Erythroblast (primary cell): Measurements from ENCODE around the gene TXLNB.
"Not testable (repeated sequence)": the region's sequence is repeated elsewhere in the genome, so short reads cannot be mapped to it uniquely, and the experiment has no call there.

Experiments
- DNase-seq, 2 experiments: peaks; one replicate each; lab custom pipeline; 2025; lab: John Stamatoyannopoulos, UW
- GATA1 ChIP-seq: IDR thresholded peaks from 2 replicates; pipeline ENCODE4 v1.6.1; 2011; ENCODE audit warnings: low read depth, mild to moderate bottlenecking, control low read depth, low read length, moderate library complexity
- POLR2A ChIP-seq: IDR thresholded peaks from 2 replicates; pipeline ENCODE4 v1.6.1; 2011; ENCODE audit warnings: mild to moderate bottlenecking, low read length

The TXLNB gene

GRCh38 chr6:139248911-139249310, 42.9 kb downstream of the TXLNB start:
- TF ChIP-seq POLR2A (no peak), GATA1 (no peak)
- no peak for DNase-seq

GRCh38 chr6:139247618-139248017, 44.2 kb downstream of the TXLNB start:
- DNase-seq: no peak
- no peak for TF ChIP-seq GATA1
- TF ChIP-seq POLR2A: no peak

- DNase-seq: no peak
- no peak for TF ChIP-seq POLR2A
- TF ChIP-seq GATA1: no peak
These were observed 48.3 kb downstream of the TXLNB start for GRCh38 chr6:139243536-139243935.

GRCh38 chr6:139242457-139243240, 49.1 kb downstream of the TXLNB start:
- no peak for DNase-seq
- no peak for TF ChIP-seq GATA1
- no peak for TF ChIP-seq POLR2A

DNA sequence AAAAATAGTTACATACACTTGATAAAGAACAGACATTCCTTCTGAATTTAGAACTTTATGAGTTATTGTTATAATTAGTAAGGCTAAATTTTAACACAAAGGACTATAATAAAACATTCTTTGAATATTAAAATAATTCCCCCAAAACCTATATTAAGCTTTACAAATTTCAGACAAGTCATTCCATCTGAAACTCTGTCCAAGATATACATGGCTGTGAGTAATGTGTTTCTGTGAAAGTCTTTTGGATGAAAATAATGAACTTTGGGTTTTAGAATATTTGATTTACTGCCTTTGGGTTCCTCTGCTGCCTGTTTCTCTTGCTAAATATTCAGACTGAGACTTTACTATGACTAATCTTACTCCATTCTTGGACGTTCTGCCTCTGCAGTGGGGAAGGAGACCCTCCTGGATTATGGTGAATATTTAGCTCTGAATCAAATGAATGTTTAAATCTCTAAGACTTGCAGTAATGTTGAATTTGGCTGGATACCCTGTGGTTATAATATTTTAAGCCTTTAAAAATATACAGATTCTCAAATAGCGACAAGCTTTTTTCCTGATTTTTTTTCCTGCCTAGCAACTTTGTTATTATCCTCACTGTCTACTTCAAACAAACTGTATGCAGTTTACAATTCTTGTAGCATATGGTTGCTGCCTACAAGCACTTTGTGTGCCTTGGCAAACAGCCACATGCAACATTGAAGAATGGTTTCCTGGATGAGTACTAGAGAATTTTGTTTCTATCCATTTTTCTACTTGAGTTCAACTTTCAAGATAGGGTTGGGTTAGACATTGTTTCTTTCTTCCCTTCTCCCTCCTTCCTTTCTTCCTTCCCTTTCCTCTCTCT, 51.4 kb downstream of the TXLNB start:
- TF ChIP-seq POLR2A (no peak), GATA1 (no peak)
- no peak for DNase-seq

DNA sequence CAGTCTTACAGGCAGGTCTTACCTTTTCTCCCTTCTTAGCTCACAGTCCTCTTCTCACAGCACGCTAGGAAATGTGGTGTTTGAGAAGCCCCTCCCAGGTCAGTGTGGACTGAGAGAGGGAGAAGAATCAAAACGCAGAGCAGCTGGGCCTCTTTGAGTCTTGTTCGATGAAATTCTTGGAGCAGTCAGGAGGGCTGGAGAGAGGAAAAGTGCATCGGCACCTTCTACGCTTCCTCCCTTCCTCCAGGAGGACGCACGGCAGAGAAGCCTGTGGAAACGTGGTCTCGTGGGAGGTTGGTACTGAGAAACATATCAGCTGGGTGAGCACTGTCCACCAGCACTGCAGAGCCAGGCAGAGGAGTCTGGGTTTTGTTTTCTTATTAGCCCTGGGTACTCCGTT, 52.7 kb downstream of the TXLNB start:
- no peak for DNase-seq
- TF ChIP-seq GATA1: no peak
- no peak for TF ChIP-seq POLR2A

GRCh38 chr6:139236105-139236504, 55.7 kb downstream of the TXLNB start:
- no peak for TF ChIP-seq GATA1
- no peak for TF ChIP-seq POLR2A
- DNase-seq: no peak

DNA sequence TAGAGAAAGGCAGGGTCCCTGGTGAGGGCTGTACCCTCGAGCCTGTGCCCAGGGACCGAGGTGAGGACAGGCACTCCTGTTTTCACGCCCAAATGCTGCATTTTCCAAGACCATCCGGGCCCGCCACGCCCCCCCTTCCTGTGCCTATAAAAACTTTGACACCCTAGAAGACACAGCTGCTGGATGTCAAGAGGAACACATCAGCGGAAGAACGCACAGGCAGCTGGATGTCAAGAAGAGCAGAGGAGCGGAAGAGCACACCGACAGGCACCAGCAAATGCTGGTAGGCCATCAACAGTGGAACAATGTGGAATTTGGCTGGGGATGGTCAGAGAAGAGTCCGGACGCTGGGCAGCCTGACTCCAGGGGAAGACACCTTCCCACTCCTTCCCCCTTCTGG, 56.1 kb downstream of the TXLNB start:
- TF ChIP-seq POLR2A: no peak
- no peak for TF ChIP-seq GATA1
- DNase-seq: no peak

GRCh38 chr6:139234193-139234592, 57.6 kb downstream of the TXLNB start:
- not testable (repeated sequence) for DNase-seq

- no peak for DNase-seq
- TF ChIP-seq POLR2A: no peak
- no peak for TF ChIP-seq GATA1
These were observed 60.6 kb downstream of the TXLNB start for GRCh38 chr6:139231206-139231605.

DNA sequence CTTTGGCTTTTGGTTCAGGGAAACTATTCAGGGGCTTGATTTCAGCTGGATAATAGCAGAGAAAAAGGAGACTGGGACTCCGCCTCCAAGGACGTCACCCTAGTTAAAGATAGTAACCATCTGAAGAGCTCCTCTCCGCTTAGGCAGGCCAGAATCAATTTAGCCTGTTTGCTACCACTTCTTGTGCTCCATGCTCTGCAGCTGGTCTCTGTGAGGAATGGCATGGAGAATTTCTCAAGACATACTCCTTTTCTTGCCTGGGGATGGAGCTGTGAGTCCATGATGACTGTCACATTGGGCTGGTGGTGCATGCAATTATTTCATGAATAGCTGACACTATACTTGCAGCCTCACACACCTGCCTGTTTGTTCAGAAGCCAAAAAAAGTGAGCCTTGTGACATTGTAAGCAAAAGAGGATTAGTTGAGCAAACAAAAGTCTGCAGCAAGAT, 61.4 kb downstream of the TXLNB start:
- no peak for DNase-seq
- TF ChIP-seq POLR2A: no peak
- no peak for TF ChIP-seq GATA1

DNA sequence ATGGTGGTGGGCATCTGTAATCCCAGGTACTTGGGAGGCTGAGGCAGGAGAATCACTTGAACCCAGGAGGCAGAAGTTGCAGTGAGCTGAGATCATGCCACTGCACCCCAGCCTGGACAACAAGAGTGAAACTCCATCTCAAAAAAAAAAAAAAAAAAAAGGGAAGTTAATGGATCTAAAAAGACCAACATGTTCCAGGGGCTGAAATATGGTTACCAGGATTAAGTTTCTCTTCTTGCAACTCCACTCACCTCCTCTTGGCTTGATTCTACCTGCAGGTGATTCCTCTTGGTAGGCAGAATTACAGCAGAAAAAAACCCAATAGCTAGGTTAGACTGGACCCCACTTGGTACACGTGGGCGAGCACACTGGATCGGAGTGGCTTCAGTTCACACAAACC, 63.4 kb downstream of the TXLNB start:
- not testable (repeated sequence) for DNase-seq

DNA sequence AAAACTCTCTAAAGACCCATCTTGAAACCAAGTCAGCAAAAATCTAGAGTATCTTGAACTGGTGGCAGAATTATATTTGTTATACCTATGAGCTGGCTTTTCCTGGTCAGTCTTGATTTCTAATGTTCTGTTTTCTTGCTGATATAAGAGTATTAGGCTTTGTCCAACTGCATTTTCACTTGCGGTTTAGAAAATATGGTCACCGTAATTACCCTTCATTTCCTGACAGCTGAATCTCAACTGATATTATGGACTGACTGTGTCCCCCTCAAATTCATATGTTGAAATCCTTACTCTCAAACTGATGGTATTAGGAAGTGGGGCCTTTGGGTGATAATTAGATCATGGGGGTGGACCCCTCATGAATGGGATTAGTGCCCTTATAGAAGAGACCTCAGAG, 72.1 kb downstream of the TXLNB start:
- DNase-seq: no peak
- TF ChIP-seq GATA1 (no peak), POLR2A (no peak)

GRCh38 chr6:139219271-139219729, 72.5 kb downstream of the TXLNB start:
- TF ChIP-seq GATA1 (no peak), POLR2A (no peak)
- peak; percentile 68 to 80 for DNase-seq

DNA sequence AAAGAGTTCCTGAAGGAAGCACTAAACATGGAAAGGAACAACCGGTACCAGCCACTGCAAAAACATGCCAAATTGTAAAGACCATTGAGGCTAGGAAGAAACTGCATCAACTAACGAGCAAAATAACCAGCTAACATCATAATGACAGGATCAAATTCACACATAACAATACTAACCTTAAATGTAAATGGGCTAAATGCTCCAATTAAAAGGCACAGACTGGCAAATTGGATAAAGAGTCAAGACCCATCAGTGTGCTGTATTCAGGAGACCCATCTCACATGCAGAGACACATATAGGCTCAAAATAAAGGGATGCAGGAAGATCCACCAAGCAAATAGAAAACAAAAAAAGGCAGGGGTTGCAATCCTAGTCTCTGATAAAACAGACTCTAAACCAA, 79.3 kb downstream of the TXLNB start:
- not testable (repeated sequence) for DNase-seq

DNA sequence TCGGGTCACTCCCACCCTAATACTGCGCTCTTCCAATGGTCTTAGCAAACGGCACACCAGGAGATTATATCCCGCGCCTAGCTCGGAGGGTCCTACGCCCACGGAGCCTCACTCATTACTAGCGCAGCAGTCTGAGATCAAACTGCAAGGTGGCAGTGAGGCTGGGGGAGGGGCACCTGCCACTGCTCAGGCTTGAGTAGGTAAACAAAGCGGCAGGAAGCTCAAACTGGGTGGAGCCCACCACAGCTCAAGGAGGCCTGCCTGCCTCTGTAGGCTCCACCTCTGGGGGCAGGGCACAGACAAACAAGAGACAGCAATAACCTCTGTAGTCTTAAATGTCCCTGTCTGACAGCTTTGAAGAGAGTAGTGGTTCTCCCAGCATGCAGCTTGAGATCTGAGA, 81.0 kb downstream of the TXLNB start:
- DNase-seq: not testable (repeated sequence)
